ENCODE measurements around the gene CAMSAP1.

GRCh38 chr9:135945969-135946368 is 38.6 kb upstream of the CAMSAP1 start:
- TF ChIP-seq, protein P1, sequence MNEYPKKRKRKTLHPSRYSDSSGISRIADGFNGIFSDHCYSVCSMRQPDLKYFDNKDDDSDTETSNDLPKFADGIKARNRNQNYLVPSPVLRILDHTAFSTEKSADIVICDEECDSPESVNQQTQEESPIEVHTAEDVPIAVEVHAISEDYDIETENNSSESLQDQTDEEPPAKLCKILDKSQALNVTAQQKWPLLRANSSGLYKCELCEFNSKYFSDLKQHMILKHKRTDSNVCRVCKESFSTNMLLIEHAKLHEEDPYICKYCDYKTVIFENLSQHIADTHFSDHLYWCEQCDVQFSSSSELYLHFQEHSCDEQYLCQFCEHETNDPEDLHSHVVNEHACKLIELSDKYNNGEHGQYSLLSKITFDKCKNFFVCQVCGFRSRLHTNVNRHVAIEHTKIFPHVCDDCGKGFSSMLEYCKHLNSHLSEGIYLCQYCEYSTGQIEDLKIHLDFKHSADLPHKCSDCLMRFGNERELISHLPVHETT (CRISPR knock-in tag; conservative IDR thresholded peaks at IDR 0.05 in 1 of 2, IDR thresholded peaks at IDR 0.05 in 1 of 2), result no peak
- TF ChIP-seq CREBBP (IDR thresholded peaks at IDR 0.05; ENCODE audit: low read depth, low read length) (no peak), CTCF (IDR thresholded peaks at IDR 0.05 in 2 of 3, conservative IDR thresholded peaks at IDR 0.05 in 1 of 3; ENCODE audit: insufficient read depth in 2 of 3, low read depth in 1 of 3, low read length in 3 of 3) (no peak), RBBP5 (IDR thresholded peaks at IDR 0.05; ENCODE audit: borderline replicate concordance, insufficient read depth, low read length, poor library complexity, severe bottlenecking) (no peak), ATF7 (IDR thresholded peaks at IDR 0.05) (no peak), MCM2 (IDR thresholded peaks at IDR 0.05; ENCODE audit: low read depth) (no peak), ESRRB (CRISPR knock-in tag; IDR thresholded peaks at IDR 0.05; ENCODE audit: borderline replicate concordance) (no peak), RAD21 (CRISPR knock-in tag; conservative IDR thresholded peaks at IDR 0.05 in 1 of 2, IDR thresholded peaks at IDR 0.05 in 1 of 2) (no peak), RFX5 (IDR thresholded peaks at IDR 0.05; ENCODE audit: low read depth, low read length) (no peak), POLR2A (conservative IDR thresholded peaks at IDR 0.05) (no peak), POLR2AphosphoS5 (IDR thresholded peaks at IDR 0.05; ENCODE audit: control insufficient read depth, insufficient read depth, low read depth, low read length) (no peak), EP300 (IDR thresholded peaks at IDR 0.05; ENCODE audit: low read length) (no peak), TAF1 (IDR thresholded peaks at IDR 0.05; ENCODE audit: control insufficient read depth, extremely low read depth, insufficient read depth, low read length, severe bottlenecking) (no peak)
- TF ChIP-seq, protein P2, sequence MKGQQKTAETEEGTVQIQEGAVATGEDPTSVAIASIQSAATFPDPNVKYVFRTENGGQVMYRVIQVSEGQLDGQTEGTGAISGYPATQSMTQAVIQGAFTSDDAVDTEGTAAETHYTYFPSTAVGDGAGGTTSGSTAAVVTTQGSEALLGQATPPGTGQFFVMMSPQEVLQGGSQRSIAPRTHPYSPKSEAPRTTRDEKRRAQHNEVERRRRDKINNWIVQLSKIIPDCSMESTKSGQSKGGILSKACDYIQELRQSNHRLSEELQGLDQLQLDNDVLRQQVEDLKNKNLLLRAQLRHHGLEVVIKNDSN (CRISPR knock-in tag; IDR thresholded peaks at IDR 0.05), result no peak
